SK-N-SH (cell line): ENCODE results near the gene NIPAL3. TPM values are rescaled to one million over a fixed set of nuclear protein-coding genes. Genes with fewer than 3 reads are reported as not detected.
A peak's percentile ranks its signal among the peaks of the same experiment; 100 is the strongest.
"Not testable (repeated sequence)": the region's sequence is repeated elsewhere in the genome, so short reads cannot be mapped to it uniquely, and the experiment has no call there.

Experiments used
- CTCF ChIA-PET: fragments of 300-600, 350-600 bp; formaldehyde crosslinking; extraction: SDS; loops from one replicate; lab custom pipeline; 2021; lab: Yijun Ruan, JAX
- POLR2A ChIA-PET: fragments of 350-600 bp; sonication (Branson Sonifier 250); formaldehyde crosslinking; extraction: SDS; loops from one replicate; lab custom pipeline; 2020; ENCODE audit warnings: antibody characterized with exemption, inconsistent platforms; lab: Yijun Ruan, JAX
- DNase-seq: peaks from one replicate; pipeline ENCODE4 v3.0.0; 2012
- H2AFZ ChIP-seq: fragments of 200-600 bp; sonication (generic); 2 replicates; pipeline ENCODE4 v1.8.1; 2016; ENCODE audit warnings: antibody characterized with exemption, mild to moderate bottlenecking, low read depth
- H3F3A ChIP-seq: fragments of 200-600 bp; sonication (generic); replicated peaks from 2 replicates; pipeline ENCODE3; 2016; ENCODE audit warnings: antibody characterized with exemption, mild to moderate bottlenecking; ENCODE audit not compliant: insufficient read depth
- H3K27ac ChIP-seq, 2 experiments: fragments of 200-500 bp in 1 of 2; fragments of 200-600 bp in 1 of 2; sonication (Bioruptor generic) in 1 of 2; sonication (generic), shearing (Covaris generic) in 1 of 2; 2 replicates each; pipeline versions ENCODE4 v1.5.1 to v1.6.1; 2014 to 2016; ENCODE audit warnings: low read depth in 2 of 2, inconsistent platforms in 1 of 2, low read length in 1 of 2, mild to moderate bottlenecking in 1 of 2, mixed read lengths in 1 of 2
- H3K27me3 ChIP-seq: fragments of 200-600 bp; sonication (generic), shearing (Covaris generic); 2 replicates; pipeline ENCODE4 v1.6.1; 2016; ENCODE audit warnings: mixed run types; ENCODE audit not compliant: insufficient read depth
- H3K36me3 ChIP-seq, 2 experiments: fragments of 200-500 bp in 1 of 2; fragments of 200-600 bp in 1 of 2; sonication (Bioruptor generic) in 1 of 2; sonication (generic) in 1 of 2; replicated peaks in 1 of 2; 2 replicates each; pipeline versions ENCODE3 to v1.5.1; 2014 to 2016; ENCODE audit warnings: low read length in 1 of 2, mild to moderate bottlenecking in 1 of 2; ENCODE audit not compliant: insufficient read depth in 2 of 2, control insufficient read depth in 1 of 2
- H3K4me1 ChIP-seq, 2 experiments: fragments of 200-500 bp in 1 of 2; fragments of 200-600 bp in 1 of 2; sonication (Bioruptor generic) in 1 of 2; sonication (generic), shearing (Covaris generic) in 1 of 2; 2 replicates each; pipeline versions ENCODE4 v1.5.1 to v1.6.1; 2014 to 2016; ENCODE audit warnings: low read depth in 1 of 2, low read length in 1 of 2, mixed run types in 1 of 2; ENCODE audit not compliant: insufficient read depth in 2 of 2, control insufficient read depth in 1 of 2
- H3K4me2 ChIP-seq: fragments of 200-600 bp; sonication (generic), shearing (Covaris generic); 2 replicates; pipeline ENCODE4 v1.6.1; 2017; ENCODE audit warnings: mixed run types
- H3K4me3 ChIP-seq, 2 experiments: fragments of 200-500 bp in 1 of 2; fragments of 200-600 bp in 1 of 2; sonication (Bioruptor generic) in 1 of 2; sonication (generic), shearing (Covaris generic) in 1 of 2; 2 replicates each; pipeline versions ENCODE4 v1.5.1 to v1.8.1; 2014 to 2016; ENCODE audit warnings: low read depth in 2 of 2, inconsistent platforms in 1 of 2, low read length in 1 of 2, mild to moderate bottlenecking in 1 of 2, mixed read lengths in 1 of 2, moderate library complexity in 1 of 2
- H3K79me2 ChIP-seq: fragments of 200-600 bp; sonication (generic); 2 replicates; pipeline ENCODE4 v1.8.1; 2017; ENCODE audit warnings: mild to moderate bottlenecking; ENCODE audit not compliant: insufficient read depth
- H3K9ac ChIP-seq: fragments of 200-600 bp; sonication (generic); 2 replicates; pipeline ENCODE4 v1.6.1; 2017; ENCODE audit warnings: mixed run types
- H3K9me2 ChIP-seq: fragments of 200-600 bp; sonication (generic); 2 replicates; pipeline ENCODE4 v1.6.1; 2017; ENCODE audit warnings: mixed run types
- H3K9me3 ChIP-seq: fragments of 200-600 bp; sonication (generic); 2 replicates; pipeline ENCODE4 v1.6.1; 2017; ENCODE audit warnings: mixed run types, mild to moderate bottlenecking, moderate library complexity
- H4K20me1 ChIP-seq: fragments of 200-600 bp; sonication (generic); 2 replicates; pipeline ENCODE4 v1.6.1; 2017; ENCODE audit warnings: mild to moderate bottlenecking, mixed run types; ENCODE audit not compliant: insufficient read depth
- CTCF ChIP-seq: fragments of 200-600 bp; sonication (generic); IDR thresholded peaks from 2 replicates; pipeline ENCODE4 v1.6.1; 2017; ENCODE audit warnings: antibody characterized with exemption, mild to moderate bottlenecking, moderate library complexity
- GATA2 ChIP-seq: sonication (generic); formaldehyde crosslinking; IDR thresholded peaks from 2 replicates; pipeline ENCODE4 v1.5.0; 2020; ENCODE audit warnings: mild to moderate bottlenecking, missing genetic modification reagents
- NRF1 ChIP-seq: IDR thresholded peaks from 2 replicates; pipeline ENCODE4 v1.6.1; 2012; ENCODE audit warnings: low read depth, mild to moderate bottlenecking, low read length
- RAD21 ChIP-seq: IDR thresholded peaks from 2 replicates; pipeline ENCODE4 v1.6.1; 2012; ENCODE audit warnings: mild to moderate bottlenecking, low read length
- RCOR1 ChIP-seq: fragments of 150-350 bp; IDR thresholded peaks from 2 replicates; pipeline ENCODE4 v1.6.1; 2017; ENCODE audit warnings: antibody characterized with exemption, low read length
- REST ChIP-seq: IDR thresholded peaks from 2 replicates; pipeline ENCODE4 v1.6.1; 2012; ENCODE audit warnings: mild to moderate bottlenecking, low read depth, low read length, moderate library complexity
- RXRA ChIP-seq: IDR thresholded peaks from 2 replicates; pipeline ENCODE4 v1.4.0; 2012; ENCODE audit warnings: low read depth, mild to moderate bottlenecking, borderline replicate concordance
- SMC3 ChIP-seq: IDR thresholded peaks from 2 replicates; pipeline ENCODE4 v1.6.1; 2012; ENCODE audit warnings: low read depth, low read length, improper control_type of control experiment
- TCF12 ChIP-seq: IDR thresholded peaks from 2 replicates; pipeline ENCODE4 v1.4.0; 2012
- WGBS: methylation state at CpG from one replicate; pipeline ENCODE4 v1.1.6; 2017; ENCODE audit warnings: low lambda C conversion rate; 5-methylcytosine and 5-hydroxymethylcytosine counted together
- polyA plus RNA-seq, 3 experiments: library from polyadenylated mRNA; depleted of rRNA; stranded (reverse); fragments of >200 nt; gene quantifications; 2 replicates each; pipeline ENCODE4 v1.2.3, GENCODE V29; 2012

NIPAL3 gene
- polyA plus RNA-seq, 1 of the 3 experiments (the other 2 are of a cell fraction): 20.3 TPM

GRCh38 chr1:24491577-24492360, 76.2 kb downstream of the NIPAL3 start:
- peak; percentile 56 for DNase-seq
- H3K4me1 ChIP-seq: no peaks in the 10 kb centered on the region
- WGBS: 13% methylated on average over 15 of the region's 15 CpGs
- no peaks in the 10 kb centered on the region for H3K36me3 ChIP-seq
- no peak overlapping the region for H3K9ac ChIP-seq
- peak overlapping the region; percentile 6 to 48; a peak in 3 of 4 replicates for H3K4me3 ChIP-seq
- H4K20me1 ChIP-seq: no peaks in the 10 kb centered on the region
- no peaks in the 10 kb centered on the region for H3K79me2 ChIP-seq
- no peaks in the 10 kb centered on the region for H3K9me3 ChIP-seq
- H3K27ac ChIP-seq: no peak overlapping the region; a peak in 1 of 4 replicates
- TF ChIP-seq RAD21 (no peak), SMC3 (no peak), CTCF (peak; percentile 38), GATA2 (CRISPR knock-in tag) (peak; percentile 62), RXRA (no peak), TCF12 (peak; percentile 20; the same call in 1 of the 2 replicates)
- TF ChIP-seq, all 33 proteins: peak for 3
- Histone ChIP-seq H3K27me3 (no peaks in the 10 kb centered on the region), H3F3A (peaks cover 7% of the 10 kb centered on the region), H3K4me2 (peak overlapping the region; percentile 72), H2AFZ (peak overlapping the region; percentile 87), H3K9me2 (no peaks in the 10 kb centered on the region)
- ChIA-PET POLR2A (no interaction called here), CTCF (interaction anchor here (0.6 to 2.6 kb wide), 9 partner anchors 9 to 293 kb away, joined by 3 to 12 read pairs (median 5); partner anchors contain the start of genes RCAN3 and STPG1)

- not testable (repeated sequence) for DNase-seq, H3K36me3 ChIP-seq, H3K4me2 ChIP-seq, H3K27me3 ChIP-seq, H3K4me3 ChIP-seq, H3F3A ChIP-seq, H3K27ac ChIP-seq, H4K20me1 ChIP-seq, H3K79me2 ChIP-seq, H3K9ac ChIP-seq, H2AFZ ChIP-seq, H3K9me2 ChIP-seq, H3K4me1 ChIP-seq, H3K9me3 ChIP-seq
- POLR2A ChIA-PET: interaction anchor here (0.6 kb wide), 1 partner anchor 205 kb away, joined by 6 read pairs; no protein-coding TSS in a partner anchor
- WGBS: 89% methylated on average over 9 of the region's 9 CpGs
- CTCF ChIA-PET: interaction anchor here (1.6 to 2.6 kb wide), 3 partner anchors 11 to 294 kb away, joined by 3 to 10 read pairs (median 10); no protein-coding TSS in a partner anchor
Observed at GRCh38 chr1:24492935-24493334, 77.3 kb downstream of the NIPAL3 start.

GRCh38 chr1:24493785-24494184, 78.2 kb downstream of the NIPAL3 start:
- TF ChIP-seq RCOR1 (no peak), REST (no peak), NRF1 (no peak)
- H4K20me1 ChIP-seq: no peaks in the 10 kb centered on the region
- no peak for DNase-seq
- no peak overlapping the region for H3K27ac ChIP-seq
- H3K4me2 ChIP-seq: no peak overlapping the region
- no peaks in the 10 kb centered on the region for H3K9me2 ChIP-seq
- H3K9ac ChIP-seq: no peak overlapping the region
- H3K4me1 ChIP-seq: no peaks in the 10 kb centered on the region
- no peaks in the 10 kb centered on the region for H3K9me3 ChIP-seq
- 79% methylated on average over 3 of the region's 3 CpGs for WGBS
- POLR2A ChIA-PET: no interaction called here
- H3K79me2 ChIP-seq: no peaks in the 10 kb centered on the region
- H3K27me3 ChIP-seq: no peaks in the 10 kb centered on the region
- CTCF ChIA-PET: interaction anchor here (1.7 kb wide), 1 partner anchor 10 kb away, joined by 4 read pairs; no protein-coding TSS in a partner anchor
- peaks cover 7% of the 10 kb centered on the region for H3F3A ChIP-seq
- no peak overlapping the region for H3K4me3 ChIP-seq
- no peaks in the 10 kb centered on the region for H3K36me3 ChIP-seq
- no peak overlapping the region for H2AFZ ChIP-seq
